HG02571 (cell line): ENCODE data around the gene HOXA7.

ENCODE experiments used
- ATAC-seq: cut with Tn5 transposase; IDR thresholded peaks from one replicate; pipeline ENCODE4 v1.9.1; 2021; ENCODE audit warnings: mild to moderate bottlenecking, moderate library complexity; ENCODE audit not compliant: unreplicated experiment

The HOXA7 gene

DNA sequence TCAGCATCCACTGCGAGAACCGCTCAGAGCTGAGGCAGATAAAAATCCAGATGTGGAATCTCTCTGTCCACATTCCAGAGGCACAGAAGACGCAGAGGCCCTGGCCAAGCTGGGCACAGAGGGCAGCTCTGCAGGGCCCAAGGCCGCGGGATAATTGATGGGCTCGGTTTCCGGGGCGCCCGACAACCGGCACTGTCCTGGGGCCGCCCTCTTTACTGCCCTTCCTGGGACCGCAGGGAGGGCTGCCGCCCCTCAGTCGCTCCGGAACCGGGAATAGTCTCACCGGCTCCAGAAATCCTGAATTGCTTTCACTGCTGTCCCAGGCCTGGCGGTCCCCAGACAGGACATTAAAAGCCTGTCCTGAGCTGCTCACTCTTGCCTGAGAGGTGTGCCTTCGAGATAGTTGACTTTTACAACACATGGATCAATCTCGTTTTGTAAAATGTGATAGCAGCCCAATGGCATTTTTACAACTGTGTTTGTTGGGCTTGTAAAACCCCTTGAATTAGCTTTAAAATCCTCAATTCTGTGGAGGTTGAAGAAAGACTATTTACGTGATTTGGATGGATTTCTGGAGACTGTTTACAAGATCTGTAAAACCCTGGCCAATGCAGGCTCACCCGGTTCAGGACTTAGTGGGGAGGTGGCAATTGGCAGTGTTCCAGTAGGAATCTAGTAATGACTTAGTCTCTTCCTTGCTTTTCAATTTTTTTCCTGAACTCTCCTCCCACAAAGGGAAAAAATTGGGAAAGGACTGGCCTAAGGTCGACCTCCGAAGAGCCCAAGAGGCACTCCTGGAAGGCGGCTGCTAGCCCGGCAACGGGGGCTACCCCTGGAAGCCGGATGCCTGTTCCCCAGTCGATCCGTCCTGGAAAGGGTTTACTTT lies 7.5 kb downstream of the HOXA7 start:
- no peak for ATAC-seq

- ATAC-seq, result no peak
These were observed 8.3 kb downstream of the HOXA7 start for GRCh38 chr7:27148031-27148755.

DNA sequence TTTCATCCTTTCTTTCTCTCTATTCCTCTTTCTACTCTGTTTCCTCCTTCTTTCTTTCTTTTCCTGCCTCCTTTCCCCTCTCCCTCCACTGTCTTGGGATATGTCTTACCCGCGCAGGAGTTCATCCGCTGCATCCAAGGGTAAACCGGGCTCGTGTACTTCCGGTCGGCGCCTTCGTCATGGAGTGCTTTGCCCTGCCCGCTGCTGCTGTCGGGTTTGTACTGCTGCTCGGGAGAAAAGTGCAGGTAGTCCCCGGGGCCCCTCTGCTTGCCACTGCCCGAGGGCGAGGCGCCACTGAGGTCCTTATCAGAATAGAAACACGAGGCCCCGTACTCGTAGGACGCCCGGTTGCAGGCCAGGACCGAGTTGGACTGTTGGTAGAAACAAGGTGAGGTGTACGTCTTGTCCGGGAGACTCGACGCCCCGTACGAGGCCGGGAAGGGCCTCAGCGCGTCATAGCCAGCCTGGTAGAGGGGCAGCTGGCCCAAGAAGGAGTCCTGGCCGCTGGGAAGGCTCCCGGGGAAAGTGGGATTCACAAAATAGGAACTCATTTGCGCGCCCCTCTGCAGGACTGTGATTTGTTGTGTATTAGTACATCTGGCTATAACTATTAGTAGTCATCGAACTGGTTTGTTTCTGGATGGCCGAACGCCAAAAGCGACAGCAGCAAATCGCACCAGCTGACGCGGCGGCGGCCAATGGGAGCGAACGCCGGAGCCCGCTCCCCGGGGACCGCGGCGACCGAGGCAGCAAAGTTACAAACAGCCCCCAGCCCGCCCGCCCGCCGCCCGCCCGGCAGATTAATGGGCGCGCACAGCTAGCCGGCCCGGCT lies 9.1 kb downstream of the HOXA7 start, which contains the start of gene HOXA6:
TSS of gene HOXA6 (minus strand) at position 576 of the 832 bp plus-strand sequence. CDS start at position 551, 25 bp downstream.
- no peak for ATAC-seq

DNA sequence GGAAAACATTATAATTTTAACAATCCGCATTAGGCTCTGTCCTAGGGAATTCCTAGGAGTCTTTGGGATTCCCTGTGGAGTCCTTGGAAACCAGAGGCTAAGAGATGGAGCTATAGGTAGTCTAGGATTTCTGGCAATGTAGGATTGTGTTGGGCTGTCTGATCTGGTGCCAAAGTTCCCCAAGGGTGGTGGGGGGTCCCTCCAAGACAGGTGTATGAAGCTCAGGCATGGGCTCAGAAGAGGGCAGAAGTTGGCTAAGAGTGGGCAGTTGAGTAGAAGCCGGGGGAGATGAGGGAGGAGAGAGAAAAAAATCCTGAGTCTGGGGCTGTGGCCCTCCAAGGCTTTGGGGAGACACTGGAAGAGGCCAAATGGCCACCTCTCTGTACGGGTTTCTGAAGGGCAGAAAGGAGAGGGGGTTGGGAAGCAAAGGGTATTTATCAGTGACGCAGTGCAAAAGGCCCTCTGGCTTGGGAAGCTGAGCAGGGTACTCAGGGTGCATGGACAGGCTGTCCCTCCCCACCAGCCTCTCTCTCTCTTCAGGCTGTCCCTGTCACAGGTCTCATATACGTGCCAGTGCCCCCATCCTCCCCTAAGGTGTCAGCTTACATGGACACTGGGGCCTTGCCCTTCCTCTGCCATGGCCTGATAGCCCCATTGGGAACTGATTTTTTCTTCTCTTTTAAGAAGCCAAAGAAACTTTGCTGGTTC lies 9.8 kb downstream of the HOXA7 start:
- ATAC-seq, result no peak

GRCh38 chr7:27145914-27146412 lies 10.5 kb downstream of the HOXA7 start:
- ATAC-seq, result no peak

GRCh38 chr7:27145165-27145913 lies 11.1 kb downstream of the HOXA7 start:
- no peak for ATAC-seq

DNA sequence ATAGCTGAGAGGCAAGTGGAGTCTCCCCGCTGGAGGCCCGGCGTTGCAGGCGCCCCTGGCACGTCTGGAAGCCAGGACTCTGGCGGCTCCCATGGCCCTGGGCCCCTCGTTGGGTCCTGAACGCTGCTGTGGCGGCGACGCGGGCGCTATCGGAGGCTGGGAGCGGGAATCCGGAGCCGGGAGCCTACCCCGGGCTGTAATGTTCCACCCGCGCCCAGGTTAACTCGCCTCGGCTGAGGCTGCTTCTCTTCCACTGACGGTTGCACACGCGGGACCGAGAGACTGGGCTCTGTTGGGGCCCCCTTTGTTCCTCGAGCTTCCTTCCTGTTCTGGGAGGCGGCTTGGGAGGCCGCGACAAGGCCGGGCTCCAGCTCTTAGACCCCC lies 11.7 kb downstream of the HOXA7 start:
- ATAC-seq, result no peak

DNA sequence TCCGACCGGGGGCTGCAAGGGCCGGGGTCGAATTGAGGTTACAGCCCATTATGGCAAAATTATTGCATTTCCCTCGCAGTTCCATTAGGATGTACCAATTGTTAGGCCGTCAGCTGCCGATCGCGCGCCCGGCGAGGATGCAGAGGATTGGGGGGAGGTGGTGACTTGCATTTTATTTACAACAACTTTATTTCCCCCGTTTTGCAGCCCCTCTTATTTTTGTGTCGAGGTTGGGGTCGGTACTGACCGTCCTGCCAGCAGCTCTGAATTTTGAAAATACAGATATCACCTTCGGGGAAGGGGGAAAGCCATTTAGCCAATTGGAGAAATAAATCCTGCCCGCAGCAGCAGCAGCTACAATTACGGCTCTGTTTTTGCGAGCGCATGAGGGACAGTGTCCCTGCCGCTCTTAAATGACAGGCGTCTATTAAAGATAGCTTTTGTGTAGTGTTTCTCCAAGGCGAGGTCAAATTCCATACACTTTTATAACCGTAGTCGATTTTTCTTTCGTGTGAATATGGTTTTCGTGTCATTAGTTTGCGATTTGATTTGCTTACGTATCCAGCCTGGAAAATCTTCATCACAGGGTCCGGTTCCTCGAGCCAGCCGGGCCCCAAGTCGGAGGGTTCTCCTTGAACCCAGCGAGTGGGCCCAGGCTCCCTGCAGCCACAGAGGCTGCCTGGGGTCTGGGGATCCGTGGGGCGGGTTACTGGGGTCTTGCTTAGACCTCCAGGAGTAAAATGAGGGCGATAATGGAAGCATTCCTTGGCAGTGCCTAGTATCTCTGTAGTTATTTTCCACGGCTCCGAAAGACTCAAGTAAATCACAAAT lies 12.3 kb downstream of the HOXA7 start:
- no peak for ATAC-seq

DNA sequence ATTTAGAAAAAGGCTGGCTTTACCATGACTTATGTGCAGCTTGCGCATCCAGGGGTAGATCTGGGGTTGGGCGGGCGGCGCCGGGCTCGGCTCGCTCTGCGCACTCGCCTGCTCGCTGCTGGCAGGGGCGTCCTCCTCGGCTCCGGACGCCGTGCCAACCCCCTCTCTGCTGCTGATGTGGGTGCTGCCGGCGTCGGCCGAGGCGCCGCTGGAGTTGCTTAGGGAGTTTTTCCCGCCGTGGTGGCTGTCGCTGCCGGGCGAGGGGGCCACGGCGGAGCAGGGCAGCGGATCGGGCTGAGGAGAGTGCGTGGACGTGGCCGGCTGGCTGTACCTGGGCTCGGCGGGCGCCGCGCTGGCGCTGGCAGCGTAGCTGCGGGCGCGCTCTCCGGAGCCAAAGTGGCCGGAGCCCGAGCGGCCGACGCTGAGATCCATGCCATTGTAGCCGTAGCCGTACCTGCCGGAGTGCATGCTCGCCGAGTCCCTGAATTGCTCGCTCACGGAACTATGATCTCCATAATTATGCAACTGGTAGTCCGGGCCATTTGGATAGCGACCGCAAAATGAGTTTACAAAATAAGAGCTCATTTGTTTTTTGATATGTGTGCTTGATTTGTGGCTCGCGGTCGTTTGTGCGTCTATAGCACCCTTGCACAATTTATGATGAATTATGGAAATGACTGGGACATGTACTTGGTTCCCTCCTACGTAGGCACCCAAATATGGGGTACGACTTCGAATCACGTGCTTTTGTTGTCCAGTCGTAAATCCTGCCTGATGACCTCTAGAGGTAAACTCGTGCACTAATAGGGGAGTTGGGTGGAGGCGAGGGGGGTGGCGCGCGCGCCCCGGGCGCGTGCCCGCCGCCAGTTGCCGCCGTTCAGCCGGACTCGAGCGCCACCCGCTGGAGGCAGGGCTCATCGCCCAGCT lies 13.2 kb downstream of the HOXA7 start, which contains the start of gene HOXA5:
TSS of gene HOXA5 (minus strand) at position 659 of the 927 bp plus-strand sequence. CDS start at position 585, 74 bp downstream.
- no peak for ATAC-seq

DNA sequence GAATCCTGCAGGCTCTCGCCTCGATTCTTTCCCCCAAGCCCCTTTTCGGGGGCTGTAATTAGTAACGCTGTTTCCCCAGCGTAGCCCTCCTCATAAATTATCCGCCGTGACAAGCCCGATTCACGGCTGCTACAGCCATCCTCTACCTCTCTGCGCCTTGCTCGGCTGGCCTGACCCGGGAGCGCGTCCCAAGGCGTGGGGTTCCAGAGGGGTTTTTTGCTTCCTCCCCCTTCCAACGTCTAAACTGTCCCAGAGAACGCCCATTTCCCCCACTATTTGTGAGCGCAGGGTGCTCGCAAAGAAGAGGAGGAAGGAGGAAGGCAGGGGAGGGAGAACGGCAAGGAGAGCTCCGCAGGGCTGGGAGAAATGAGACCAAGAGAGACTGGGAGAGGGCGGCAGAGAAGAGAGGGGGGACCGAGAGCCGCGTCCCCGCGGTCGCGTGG lies 13.9 kb downstream of the HOXA7 start:
- no peak for ATAC-seq

GRCh38 chr7:27141923-27142579 lies 14.4 kb downstream of the HOXA7 start:
- ATAC-seq, result no peak

- ATAC-seq, result no peak
These were observed 15.1 kb downstream of the HOXA7 start for GRCh38 chr7:27141137-27141922.

- ATAC-seq, result no peak
These were observed 16.2 kb downstream of the HOXA7 start for GRCh38 chr7:27140126-27140857.

- ATAC-seq, result no peak
These were observed 16.9 kb downstream of the HOXA7 start for GRCh38 chr7:27139334-27140125.

- no peak for ATAC-seq
These were observed 17.5 kb downstream of the HOXA7 start for GRCh38 chr7:27138985-27139333.
